Inflammatory macrophage (primary cell): Measurements from ENCODE around the gene TLE3.

Experiments used
- DNase-seq, 2 donors: peaks; one replicate each; pipeline ENCODE4 v3.0.0-alpha.2; 2020 to 2022

TLE3 gene

GRCh38 chr15:70026991-70027390, 70.7 kb downstream of the TLE3 start:
- no peak for DNase-seq

- peak in 1 of 2 donors; percentile 18 for DNase-seq
These were observed 72.1 kb downstream of the TLE3 start for GRCh38 chr15:70025413-70026296.

- no peak for DNase-seq
These were observed 73.2 kb downstream of the TLE3 start for GRCh38 chr15:70024521-70024920.

DNA sequence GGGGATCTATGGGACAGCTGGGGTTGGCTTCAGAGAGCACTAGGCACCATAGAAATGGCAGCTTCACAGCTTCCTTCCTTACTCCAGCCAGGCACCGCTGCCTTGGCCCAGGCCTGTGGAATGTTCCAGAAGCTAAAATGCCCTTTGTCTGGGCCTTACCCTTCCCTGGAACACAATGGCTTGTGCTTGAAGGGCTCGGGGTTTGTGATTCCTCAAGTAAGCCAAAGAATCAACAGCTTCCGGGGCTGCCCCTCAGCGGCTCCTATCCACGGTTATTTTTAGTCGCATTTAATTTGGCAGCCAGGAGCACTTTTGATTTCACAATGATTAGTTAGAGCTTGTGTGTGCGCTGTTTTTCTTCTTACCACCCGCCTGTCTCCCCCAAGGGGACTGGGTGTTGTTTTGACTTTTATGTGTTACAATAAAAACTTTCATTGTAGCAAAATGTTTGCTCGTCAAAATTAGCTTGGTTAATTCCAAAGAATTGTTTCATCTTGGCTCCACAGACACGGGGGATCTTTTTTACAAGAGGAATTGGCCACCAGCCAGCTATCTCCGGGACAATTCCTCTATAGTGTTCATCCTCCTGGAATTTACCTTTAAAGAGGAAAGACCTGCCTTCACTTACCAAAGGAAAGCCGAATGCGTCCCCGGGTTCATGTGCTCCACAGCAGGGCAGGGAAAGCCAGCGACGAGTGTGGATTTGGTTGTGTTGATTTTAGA, 73.8 kb downstream of the TLE3 start:
- DNase-seq: no peak

DNA sequence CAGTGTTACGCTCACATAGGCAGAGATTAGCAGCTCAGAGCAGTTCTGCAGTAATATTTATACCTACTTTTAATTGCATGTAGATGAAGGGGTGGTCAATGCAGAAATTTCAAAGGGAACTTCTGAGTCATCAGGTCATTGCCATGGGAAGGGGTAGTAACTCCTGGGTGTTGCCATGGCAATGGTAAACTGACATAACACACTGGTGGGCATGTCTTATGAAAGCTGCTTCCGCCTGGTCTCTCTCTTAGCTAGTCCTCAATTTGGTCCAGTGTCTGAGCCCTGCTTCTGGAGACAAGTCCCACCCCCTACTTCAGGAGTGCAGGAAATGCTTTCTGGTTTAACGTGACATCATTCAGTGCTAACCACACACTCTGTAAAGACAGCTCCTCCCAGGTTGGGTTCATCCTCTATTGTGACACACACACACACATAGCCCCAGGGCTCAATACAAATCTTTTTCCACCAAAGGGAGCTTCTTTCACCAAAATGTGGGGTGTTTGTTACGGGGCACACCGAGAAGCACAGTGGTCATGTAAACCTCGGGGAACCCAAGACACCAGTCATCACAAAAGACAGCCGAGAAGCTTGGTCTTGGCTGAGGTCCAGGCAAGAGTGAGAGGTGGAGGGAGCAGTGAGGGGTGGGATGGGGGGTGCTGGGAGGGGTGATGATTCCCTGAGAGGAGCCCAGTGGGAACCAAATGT, 74.5 kb downstream of the TLE3 start:
- DNase-seq: peak; percentile 75 to 80

DNA sequence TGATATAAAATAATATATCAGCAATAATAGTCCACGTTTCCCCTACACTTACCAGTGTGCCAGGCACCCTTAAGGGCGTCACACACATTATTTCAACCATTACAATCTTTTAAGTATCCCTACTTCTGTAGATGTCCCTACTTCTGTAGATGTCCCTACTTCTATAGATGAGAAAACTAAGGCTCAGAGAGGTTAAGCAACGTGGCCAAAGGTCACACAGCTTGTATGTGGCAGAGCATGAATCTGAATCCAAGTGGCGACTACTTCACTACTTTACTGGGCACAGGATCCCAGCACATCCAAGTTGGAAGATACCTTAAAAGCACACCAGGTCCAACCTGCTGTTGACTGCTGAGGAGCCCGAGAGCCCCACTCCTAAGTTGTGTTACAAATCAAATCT, 77.5 kb downstream of the TLE3 start:
- no peak for DNase-seq

GRCh38 chr15:70018646-70019600, 78.8 kb downstream of the TLE3 start:
- no peak for DNase-seq

DNA sequence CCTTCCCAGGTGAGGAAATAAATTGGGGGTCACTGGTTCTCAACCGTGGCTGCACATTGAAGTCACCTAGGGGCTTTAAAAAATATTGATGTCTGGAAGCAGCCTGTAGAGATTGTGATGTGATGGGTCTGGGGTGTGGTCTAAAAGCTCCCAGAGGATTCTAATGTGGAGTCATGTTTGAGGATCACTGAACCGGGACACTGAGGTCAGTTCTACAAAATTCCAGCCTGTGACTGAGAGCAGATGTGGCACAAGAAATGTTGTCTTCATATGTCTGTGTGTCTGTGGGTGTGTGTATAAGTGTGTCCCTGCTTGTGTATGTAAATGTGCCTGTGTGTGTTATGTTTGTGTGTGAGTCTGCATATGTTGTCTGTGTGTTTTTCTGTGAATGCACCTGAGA, 79.9 kb downstream of the TLE3 start:
- DNase-seq: no peak

DNA sequence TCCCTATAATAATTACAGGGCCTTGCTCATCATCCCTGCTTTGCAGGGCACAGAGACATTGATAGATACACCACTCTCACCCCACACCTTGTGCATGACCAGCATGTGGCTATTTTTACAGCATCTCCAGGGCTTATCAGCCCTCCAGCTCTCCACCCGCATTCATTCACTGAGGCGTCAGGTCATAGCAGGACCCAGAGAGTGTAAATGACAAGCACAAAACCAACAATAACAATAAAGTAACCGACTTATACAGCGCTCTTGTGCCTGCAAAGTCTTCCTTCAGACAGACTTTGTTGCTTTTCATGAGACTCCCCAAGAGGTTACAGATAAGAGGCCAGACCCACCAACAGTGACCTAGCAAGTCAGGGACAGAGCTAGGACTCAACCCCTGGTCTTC, 80.7 kb downstream of the TLE3 start:
- no peak for DNase-seq

DNA sequence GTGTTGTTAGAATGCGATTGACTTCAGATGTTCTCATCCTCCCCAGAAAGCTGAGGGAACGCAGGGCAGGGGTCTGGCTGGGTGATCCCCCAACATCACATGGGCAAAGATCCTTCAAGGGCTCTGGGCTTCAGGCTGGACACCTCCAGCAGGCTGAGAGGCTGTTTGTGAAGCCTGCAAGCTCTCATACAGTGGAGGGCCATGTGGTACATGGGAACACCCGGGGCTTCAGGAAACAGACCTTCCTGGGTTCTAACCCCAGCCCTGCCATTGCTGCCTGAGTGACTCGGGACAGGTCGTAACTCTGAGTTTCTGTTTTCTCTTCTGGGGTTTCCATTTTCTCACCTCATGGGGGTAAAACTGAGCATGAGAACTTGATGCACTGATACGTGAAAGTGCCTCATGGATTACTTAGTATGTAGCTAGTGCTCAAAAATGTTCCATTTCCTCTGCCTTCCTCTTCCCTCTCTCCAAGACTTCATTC, 81.2 kb downstream of the TLE3 start:
- no peak for DNase-seq

GRCh38 chr15:70014860-70015490, 82.7 kb downstream of the TLE3 start:
- no peak for DNase-seq

GRCh38 chr15:70014331-70014730, 83.4 kb downstream of the TLE3 start:
- no peak for DNase-seq

GRCh38 chr15:70013656-70014313, 83.9 kb downstream of the TLE3 start:
- no peak for DNase-seq

DNA sequence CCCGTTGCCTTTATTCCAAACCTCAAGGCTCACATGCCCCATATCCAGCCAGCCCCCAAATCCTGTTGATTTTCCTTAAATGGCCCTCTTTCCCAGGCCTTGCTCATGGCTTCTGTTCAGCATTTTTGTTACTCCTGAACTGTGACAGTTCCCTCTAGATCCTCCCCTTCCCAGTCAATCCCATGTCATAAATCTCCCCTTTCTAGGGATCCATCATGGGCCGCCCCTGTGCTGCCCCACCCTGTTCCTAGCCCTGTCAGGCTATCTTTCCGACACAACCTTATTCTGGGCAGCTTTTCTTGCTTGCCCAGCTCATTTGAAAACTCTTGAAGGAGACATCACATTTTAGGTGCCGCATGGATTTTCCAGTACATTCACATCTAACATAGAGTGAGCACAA, 84.8 kb downstream of the TLE3 start:
- DNase-seq: no peak

- DNase-seq: no peak
These were observed 88.9 kb downstream of the TLE3 start for GRCh38 chr15:70008697-70009290.

DNA sequence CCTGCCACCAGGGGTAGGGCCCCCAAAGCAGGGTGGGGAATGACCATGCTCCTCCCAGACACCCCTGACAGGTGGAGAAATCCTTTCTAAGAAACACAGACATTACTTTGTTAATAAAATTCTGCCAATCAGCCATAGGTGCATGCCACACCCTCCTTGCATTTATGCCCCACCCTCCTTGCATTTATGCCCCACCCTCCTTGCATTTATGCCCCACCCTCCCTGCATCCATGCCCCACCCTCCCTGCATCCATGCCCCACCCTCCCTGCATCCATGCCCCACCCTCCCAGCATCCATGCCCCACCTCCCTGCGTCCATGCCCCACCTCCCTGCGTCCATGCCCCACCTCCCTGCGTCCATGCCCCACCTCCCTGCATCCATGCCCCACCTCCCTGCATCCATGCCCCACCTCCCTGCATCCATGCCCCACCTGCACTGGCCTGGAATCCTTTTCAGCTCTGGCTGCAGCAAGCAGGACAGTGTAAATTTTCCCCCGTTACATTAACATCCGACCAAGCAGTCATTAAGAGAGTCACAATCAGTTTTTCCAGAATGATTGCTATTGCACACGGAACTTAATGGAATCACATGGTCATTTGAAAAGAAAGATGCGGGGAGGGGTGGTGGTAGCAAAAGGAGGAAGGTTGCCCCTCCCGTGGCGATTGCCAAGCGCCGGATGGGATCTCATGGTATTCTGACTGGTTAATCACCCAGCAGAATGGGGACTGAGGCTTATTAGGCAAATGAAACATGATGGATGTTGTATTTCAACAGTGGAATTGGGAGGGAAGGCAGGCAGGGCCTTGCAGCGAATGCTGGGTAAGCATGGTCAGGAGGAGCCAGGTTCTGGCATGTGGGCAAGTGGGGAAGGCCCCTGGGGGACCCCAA, 91.2 kb downstream of the TLE3 start:
- DNase-seq: no peak

GRCh38 chr15:70004826-70005225, 92.9 kb downstream of the TLE3 start:
- DNase-seq: no peak

- DNase-seq: no peak
These were observed 94.8 kb downstream of the TLE3 start for GRCh38 chr15:70002897-70003296.

DNA sequence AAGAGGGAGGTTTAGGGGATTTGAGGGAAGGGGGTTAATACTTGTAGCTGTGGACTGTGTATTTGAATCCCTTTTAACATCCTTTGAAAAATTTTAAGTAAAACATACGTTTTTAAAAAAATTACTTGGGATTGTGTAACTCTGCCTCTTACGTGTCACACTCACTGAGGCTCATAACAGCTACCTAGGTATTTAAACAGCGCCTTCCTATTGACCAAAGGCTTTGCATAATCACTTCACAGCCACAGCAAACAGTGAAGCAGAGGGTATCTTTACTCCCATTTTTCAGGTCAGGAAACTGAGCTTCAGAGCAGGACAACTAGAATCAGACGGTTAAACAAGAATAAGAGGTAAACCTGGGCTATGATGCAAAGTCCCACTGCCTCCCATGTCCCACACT, 95.9 kb downstream of the TLE3 start:
- no peak for DNase-seq
